HG03469 (cell line): ENCODE data around the gene TEX22.

Source experiments
- ATAC-seq: cut with Tn5 transposase; IDR thresholded peaks from one replicate; pipeline ENCODE4 v1.9.1; 2021; ENCODE audit warnings: mild to moderate bottlenecking, moderate library complexity, moderate number of reproducible peaks; ENCODE audit not compliant: unreplicated experiment

TEX22 gene

GRCh38 chr14:105398726-105399465, 558 bp downstream of the TEX22 start:
- ATAC-seq, result peak; percentile 12

DNA sequence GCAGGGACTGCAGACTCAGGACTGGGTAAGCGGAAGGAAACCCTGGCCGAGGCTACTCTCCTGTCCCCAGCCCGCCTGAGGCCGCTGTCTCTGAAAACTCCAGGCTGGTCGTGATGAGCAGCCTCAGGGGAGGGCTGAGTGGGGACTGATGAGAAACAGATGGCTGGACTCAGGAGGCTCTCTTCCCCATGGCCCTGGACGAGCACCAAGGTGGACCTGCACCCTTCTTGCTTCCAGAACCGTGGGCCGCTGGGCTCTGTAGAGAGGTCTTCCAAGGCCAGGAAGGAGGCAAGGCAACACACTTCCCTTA, 1.1 kb downstream of the TEX22 start:
- ATAC-seq, result no peak

DNA sequence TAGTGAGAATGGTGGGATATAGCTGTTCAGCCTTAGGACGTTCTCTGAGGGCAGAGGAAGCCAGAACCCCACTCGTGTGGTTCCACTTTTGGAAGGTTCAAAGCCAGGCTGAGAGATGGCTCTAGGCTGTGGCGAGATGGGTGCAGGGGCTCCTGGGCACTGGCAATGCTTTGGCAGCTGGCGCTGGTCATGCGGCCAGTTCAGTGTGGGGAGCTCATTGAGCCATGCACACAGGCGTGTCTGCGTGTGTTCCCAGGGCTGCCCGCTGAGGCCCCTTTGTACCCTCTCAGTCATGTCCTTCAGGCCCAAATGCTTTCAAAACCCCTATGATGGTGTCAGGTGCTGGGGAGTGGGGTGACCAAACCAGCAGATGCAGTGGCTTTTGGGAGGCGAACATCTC, 1.7 kb downstream of the TEX22 start:
- ATAC-seq, result no peak

- ATAC-seq, result no peak
Observed at GRCh38 chr14:105401699-105402098, 3.4 kb downstream of the TEX22 start.

DNA sequence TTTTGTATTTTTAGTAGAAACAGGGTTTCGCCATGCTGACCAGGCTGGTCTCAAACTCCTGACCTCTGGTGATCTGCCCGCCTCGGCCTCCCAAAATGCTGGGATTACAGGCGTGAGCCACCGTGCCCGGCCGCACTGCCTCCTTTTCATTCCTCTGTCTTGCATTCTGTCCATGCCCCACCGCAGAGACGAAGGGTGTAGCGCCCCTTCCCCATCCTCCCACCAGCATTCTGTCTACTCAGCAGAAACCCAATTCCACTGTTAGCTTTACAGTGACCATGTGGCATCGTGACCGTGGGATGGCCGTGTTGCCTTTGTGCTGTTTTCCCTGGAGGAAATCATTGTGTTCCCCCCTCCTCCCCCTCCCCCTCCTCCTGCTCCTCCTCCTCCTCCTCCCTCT, 10.3 kb downstream of the TEX22 start:
- ATAC-seq, result no peak

GRCh38 chr14:105409364-105409763, 11.0 kb downstream of the TEX22 start:
- ATAC-seq, result no peak

DNA sequence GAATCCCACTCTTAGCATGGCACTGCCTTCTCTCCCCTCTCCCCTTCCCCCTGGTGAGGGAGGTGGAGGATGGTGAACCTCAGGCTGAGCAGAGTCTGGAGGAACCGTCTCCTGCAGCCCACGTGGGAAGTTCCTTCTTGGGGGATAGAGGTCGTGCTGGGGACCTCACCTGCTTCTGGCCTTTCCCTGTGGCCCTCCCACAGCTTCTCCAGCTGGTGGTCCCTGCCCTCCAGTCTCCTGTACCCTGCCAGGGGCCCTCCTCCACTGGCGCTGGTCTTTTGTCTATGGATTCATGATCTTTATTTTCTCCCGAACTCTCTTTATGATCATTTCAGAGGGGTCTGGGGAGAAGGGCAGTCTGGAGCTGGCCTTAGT, 12.3 kb downstream of the TEX22 start:
- no peak for ATAC-seq

- no peak for ATAC-seq
Observed at GRCh38 chr14:105411017-105411941, 12.9 kb downstream of the TEX22 start.

DNA sequence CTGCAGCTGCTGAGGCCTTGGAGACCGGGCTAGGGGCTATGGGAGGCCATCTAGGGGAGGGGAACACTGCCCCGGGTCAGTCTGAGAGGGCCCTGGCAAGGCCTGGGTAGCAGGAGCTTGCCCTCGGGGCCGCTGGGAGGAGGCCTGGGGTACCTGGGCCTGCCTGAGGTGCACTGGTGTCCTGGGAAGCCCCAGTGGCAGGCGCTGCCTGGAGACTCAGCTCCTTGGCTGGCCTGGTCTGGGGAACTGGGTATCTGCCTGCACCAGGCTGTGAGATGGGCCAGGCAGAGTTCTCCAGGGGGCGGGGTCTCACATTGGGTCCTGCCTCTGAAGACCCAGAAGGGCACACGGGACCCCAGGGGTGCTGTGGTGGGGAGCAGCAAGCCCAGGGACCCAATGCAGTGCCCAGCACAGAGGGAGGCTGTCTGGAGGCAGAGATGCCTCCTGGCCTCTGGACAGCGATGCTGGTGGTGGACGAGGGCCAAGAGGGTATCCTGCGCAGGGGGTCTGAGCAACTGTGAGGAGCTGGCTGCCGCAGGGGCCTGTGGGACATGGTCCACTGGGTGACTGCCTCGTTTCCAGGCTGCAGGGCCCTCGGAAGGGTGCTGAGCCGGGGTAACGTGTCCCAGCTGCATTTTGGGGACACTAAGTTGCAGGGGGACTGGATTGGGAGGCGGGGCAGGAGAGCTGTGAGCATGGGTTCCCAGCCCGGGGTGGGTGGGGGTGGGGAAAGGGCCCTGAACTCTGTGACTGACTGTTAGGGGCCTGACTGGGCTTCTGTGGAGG, 13.8 kb downstream of the TEX22 start:
- no peak for ATAC-seq

GRCh38 chr14:105412771-105413543, 14.6 kb downstream of the TEX22 start:
- ATAC-seq, result no peak

DNA sequence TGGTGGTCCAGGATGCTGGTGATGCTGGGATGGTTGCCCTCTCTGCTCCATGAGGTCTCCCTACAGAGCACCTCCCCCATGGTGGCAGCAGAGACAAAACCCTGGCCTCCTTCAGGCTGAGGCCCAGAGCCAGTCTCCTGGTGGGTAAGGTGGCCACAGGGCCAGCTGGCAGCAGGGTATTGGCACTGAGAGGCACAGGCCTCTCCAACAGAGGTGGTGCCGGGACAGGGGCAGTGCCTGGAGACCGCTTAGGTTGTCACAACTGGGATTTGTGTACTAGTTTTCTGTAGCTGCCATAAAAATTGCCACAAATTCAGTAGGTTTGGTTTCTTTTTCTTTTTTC, 15.2 kb downstream of the TEX22 start:
- no peak for ATAC-seq

GRCh38 chr14:105414456-105415371, 16.4 kb downstream of the TEX22 start:
- ATAC-seq, result no peak

- no peak for ATAC-seq
Observed at GRCh38 chr14:105415481-105416428, 17.4 kb downstream of the TEX22 start.

DNA sequence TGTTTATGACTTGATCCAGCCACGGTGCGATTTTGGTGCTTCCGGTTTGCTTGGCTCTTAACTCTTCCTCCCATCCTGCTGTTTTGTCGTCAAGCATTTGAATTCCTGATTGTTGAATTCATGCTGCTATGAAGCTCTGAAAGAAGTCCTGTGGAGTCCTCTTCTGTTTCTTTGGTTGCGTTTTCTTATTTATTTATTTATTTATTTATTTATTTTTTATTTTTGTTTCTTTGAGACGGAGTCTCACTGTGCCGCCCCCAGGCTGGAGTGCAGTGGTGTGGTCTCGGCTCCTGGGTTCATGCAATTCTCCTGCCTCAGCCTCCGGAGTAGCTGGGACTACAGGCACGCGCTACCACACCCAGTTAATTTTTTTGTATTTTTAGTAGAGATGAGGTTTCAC, 18.3 kb downstream of the TEX22 start:
- no peak for ATAC-seq

DNA sequence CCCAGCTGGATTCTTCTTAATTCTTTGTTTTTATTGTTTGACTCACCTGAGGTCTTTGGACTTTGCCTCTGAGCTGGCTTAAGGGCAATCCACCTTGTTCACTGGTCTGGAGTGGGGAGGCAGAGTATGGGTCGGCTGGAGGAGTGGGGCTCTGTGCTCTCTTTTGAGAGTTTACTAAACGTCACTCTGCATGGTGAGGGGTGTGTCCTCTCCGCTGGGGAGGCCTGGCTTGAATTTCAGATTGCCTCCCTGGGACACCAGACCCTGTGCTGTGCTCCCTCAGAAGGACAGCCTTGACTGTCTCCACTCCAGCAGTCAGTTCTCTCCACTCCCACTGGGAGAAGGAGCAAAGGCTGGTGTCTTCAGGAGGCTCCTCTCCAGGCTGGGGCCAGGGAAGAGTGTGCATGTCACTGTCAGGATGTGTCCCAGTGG, 19.4 kb downstream of the TEX22 start:
- no peak for ATAC-seq

GRCh38 chr14:105418269-105419194, 20.2 kb downstream of the TEX22 start:
- no peak for ATAC-seq

DNA sequence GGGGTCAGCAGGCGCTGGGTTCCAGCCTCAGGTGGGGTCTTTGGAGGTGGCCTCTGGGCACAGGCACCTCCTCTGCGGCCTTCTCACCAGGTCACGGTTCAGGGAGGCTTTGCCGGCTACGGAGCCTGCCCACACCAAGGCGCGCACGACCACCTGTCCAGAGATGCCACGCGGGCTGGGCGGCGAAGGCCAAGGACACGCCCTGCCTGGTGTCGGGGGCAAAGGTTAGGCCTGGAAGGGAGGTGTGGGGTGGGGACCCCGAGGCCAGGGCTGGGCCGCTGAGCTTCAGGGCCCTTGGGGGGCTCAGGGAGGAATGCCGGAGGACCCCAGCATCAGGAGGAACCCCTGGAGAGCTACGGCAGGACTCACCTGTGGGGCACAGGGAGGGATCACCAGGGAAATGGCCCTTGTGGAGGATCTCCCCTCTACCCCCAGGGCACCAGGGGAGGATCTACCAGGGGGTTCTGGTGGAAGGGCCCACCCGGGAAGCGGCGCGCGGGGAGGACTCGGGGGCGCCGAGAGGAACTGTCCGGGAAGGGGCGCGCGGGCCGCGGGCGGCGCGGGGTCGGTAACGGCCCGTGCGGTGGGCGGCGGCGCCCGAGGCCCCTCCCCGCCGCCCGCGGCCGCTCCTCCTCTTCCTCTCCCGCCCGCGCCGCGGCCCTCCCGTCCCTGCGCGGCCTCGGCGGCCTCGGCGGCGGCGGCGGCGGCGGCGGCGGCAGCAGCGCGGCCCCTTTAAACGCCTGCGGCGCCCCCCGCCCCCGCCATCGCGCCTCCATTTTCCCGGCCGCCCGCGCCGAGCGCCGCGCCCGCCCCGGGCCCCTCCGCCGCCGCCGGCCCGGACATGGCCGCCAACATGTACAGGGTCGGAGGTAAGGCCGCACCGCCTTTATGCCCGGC, 21.1 kb downstream of the TEX22 start, which contains the start of gene MTA1:
MTA1 (plus strand) TSS at position 633 of the 897 bp plus-strand sequence; CDS start at position 842, 209 bp downstream.
- ATAC-seq, result no peak
